HG03439 (cell line): ENCODE measurements around the gene MYRF.

ENCODE experiments used
- ATAC-seq: cut with Tn5 transposase; IDR thresholded peaks from one replicate; pipeline ENCODE4 v1.9.1; 2021; ENCODE audit warnings: mild to moderate bottlenecking, moderate library complexity; ENCODE audit not compliant: unreplicated experiment

The MYRF gene

DNA sequence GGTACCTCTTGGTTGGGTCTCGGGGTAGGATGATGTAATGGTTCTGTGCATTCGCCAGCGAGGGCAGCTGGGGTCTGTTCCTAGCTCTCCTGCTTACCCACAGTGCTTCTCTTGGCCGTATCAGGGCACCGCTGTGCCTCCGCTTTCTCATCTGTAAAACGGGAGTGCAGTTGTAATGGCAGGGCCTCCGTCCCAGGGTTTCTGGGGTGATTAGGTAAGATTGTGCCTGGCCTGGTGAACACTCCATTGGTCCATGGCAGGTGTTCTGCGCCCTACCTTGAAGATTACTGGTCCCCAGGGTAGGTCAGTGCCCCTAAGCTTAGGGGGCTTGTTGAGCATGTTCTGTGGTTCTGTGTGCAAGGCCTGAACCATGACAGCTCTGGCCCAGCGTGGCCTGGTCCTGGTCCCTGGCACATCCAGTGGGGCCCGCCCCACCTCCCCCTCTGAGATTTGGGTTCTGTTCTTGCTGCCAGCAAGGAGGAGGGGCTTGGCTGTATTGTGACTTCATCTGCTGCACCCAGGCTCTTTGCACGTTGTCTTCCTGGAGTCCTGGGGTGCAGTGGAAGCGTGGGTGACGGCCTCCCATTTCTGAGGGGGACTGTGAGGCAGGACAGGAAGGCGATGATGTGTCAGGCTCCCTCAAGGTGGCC, 4.9 kb downstream of the MYRF start:
- ATAC-seq, result no peak

DNA sequence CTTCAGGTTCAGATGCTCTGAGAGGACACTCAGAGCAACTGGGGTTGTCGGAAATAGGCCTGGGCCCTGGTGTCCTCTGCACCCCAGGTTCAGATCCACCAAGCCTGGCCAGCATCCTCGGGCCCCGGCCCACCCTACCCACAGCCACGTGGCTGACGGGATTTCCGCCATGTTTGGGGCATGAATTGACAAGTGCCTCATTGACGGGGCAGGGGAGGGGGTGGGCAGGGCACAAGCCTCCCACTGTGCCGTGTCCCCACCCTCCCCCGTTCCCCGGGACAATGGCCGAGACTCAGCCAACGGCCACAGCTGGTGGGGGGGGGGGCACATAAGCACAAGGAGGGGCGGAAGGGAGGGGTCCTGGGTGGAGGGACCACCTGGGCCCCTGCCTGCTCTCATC, 8.5 kb downstream of the MYRF start:
- no peak for ATAC-seq

DNA sequence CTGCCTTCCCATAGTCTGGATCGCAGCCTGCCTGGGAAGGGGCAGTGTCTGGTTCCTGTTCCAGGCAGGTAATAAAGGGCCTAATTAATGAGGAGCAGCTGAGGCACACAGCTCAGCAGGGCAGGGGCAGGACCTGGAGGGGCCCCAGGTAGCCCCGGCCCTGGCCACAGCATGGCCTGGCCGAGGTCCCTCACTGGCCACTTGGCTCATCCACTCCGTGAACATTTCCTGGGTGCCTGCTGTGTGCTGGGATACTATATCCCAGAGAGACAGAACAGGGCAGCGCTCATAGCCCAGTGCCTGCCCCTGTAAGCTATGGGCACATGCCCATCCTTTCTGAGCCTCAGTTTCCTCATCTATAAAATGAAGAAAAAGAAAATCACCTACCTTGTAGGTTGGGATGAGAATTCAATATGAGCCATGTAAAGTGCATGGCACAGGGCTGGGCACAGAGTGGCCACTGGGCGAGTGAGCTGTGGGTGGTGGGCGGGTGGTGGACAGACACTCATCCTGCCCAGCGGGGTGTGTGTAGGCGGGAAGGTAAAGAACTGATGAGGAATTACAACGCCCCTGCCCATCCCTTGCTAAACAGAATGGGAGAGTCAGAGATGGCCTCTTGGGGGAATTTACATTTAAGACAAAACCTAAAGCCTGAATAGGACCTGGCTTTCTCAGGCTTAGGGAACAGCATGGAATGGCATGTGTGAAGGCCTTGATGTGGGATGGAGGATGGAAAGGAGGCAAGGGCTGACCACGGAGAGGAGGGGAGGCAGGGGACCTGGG, 9.2 kb downstream of the MYRF start:
- no peak for ATAC-seq

DNA sequence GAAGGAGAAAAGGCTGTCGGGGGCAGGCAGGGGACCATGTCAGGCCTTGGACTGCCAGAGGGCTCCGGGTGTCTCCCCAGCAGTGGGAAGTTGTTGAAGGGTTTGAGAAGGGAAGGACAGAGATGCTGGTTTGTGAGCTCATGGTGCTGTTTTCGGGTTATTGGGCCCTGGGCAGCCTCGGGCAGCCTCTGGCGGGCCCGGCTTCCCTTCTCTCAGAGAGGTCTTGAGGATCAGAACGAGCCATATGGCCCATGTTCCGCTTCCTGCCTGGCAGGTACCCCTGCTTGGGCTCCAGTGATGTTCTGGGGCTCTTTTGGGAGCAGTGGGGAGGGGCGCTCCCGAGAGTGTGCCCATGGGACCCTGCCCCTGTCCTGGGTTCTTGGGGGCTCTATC, 9.8 kb downstream of the MYRF start:
- ATAC-seq, result no peak

DNA sequence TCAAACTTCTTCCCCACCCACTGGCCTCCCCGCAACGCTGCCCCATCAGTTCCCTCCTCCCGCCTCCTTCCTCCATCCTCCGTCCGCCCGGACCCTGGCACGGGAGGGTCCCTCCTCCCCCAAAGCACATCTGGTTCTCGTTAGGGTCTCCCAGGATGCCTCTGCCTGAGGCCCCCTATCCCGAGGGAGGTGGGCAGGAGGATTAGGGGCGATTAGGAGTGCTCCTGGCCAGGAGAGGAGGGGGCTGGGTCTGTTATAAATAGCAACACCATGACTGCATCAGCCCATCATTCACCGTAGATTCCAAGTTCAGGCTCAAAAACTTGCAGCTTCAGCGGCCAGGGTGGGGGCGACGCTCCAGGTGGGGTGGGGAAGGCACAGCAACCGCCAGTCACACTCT, 10.4 kb downstream of the MYRF start:
- no peak for ATAC-seq

DNA sequence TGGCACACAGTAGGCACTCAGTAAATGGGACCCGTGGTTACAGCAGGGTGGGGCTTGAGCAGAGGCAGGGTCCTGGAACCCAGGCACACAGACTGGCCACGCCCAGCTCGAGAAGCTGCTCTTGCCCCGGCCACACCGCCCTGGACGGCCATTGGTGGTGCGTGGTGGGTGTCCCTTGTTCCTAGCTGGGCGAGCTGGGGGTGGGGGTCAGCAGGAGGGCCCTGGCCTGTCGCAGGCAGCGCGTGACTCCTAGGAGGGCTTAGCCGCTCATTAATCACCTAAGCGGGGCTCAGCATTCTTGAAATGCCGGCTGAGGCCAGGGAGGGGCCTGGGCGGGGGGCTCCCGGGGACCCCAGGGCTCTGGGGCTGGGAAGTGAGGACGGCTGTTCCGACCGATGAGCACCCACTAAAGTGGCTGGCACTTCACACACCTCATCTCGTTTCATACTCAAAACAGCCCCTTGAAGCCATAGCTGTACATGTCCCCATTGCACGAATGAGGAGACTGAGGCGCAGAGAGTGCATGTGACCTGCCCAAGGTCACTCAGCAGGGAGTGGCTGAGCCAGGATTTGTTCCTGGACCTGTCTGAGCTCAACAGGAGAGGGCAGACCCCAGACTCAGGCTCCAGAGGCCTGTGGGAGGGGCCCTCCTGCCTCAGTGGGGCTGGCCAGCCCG, 11.6 kb downstream of the MYRF start:
- no peak for ATAC-seq

DNA sequence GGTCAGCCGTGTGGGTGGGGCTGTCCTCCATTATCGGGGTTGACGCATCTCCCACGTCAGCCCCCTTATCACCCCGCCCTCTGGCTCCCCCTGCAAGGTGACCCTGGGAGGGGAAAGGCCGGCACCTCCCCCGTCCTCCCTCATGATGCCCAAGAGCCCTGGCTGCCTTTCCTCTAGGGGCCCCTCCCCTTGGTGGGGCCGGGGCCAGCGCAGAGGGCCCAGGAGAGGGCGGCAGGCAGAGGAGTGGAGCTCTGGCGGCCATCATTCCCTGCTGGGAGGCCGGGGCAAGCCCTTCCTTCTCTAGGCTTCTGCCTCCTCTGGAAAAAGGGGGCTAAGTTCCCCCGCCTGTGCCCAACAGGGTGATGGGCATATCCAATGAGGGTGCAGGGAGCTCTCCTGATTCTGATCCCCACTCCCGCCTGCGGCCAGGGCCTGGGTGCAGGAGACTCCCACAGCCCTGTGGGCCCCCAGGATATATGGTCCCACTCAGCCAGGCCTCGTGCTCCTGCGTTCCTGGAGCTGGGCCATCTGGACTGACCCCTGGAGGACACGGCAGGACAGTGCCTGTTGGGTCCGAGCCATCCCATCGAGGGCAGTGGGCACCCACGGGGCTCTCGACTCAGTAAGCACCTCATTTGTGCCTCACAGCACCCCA, 12.3 kb downstream of the MYRF start:
- no peak for ATAC-seq

DNA sequence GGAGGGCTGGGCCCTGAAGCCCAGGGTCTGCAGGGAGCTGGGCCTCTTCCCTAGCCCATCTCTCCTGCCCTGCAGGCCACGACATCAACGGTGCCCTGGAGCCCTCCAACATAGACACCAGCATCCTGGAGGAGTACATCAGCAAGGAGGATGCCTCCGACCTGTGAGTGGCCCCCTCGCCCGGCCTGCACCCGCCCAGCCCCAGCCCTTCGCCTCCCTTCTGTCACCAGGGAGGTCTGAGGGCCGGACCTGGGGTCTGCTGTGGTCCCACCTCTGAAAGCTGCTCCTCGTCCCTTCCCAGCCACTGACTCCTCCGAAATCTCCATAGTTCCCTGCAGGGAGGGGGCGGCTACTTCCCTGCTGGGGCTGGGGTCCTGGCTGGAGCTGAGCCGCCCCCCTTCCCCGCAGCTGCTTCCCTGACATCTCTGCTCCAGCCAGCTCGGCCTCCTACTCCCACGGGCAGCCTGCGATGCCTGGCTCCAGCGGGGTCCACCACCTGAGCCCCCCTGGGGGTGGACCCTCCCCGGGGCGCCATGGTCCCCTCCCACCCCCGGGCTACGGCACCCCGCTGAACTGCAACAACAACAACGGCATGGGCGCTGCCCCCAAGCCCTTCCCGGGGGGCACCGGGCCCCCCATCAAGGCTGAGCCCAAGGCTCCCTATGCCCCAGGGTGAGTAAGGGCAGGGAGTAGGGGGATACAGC, 13.3 kb downstream of the MYRF start:
- no peak for ATAC-seq

DNA sequence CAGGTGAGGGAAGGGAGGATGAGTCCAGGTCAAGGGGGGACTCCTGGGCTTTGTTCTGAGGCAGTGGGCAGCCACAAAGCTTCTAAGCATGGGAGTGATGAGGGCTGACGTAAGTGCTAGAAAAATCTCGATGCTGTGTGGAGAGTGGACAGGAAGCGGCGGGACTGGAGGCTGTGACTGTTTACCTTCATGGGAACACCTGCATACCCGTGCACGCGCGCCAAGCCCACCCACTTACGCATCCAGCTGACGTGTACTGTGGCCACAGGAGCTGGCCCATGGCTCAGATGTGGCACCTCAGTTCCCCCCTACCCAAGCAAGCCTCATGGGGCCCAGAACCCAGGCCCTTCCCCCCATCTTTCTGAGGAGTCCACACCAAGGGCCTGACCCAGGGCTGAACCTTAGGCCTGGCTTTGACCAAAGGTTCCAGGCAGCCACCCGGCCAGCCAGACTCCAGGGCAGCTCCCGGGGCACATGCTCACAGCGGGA, 14.0 kb downstream of the MYRF start:
- no peak for ATAC-seq

DNA sequence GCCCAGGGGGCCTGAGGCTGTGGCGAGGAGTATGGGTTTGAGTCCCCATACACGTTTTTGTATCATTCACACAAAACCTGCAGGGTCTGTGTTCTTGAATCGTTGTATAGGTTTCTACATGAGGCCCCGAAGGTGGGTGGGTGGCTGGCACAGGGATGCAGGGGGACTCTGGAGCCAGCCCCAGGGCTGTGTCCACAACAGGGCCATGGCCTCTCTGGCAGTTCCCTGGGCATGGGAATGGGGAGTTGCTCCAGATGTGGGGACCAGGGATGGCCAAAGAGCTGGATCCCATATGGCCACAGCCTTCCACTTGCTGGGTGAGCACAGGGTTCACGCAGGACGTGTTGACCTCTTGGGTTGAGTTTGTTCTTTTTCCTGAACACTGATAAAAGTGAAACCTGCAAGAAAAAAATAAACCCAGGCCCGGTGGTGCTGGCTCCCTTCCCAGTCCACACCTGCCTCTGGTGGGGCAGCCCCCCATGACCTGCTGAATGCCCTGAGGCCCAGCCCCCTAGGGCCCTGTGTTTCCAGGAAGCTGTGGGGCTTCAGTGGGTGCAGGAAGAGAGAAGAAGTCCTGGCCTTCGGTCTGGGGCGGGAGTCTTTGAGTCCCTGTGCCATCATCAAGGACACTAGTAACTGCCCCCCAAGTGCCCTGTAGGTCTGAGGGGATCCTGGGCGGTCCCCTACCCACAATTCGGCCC, 16.1 kb downstream of the MYRF start:
- no peak for ATAC-seq

DNA sequence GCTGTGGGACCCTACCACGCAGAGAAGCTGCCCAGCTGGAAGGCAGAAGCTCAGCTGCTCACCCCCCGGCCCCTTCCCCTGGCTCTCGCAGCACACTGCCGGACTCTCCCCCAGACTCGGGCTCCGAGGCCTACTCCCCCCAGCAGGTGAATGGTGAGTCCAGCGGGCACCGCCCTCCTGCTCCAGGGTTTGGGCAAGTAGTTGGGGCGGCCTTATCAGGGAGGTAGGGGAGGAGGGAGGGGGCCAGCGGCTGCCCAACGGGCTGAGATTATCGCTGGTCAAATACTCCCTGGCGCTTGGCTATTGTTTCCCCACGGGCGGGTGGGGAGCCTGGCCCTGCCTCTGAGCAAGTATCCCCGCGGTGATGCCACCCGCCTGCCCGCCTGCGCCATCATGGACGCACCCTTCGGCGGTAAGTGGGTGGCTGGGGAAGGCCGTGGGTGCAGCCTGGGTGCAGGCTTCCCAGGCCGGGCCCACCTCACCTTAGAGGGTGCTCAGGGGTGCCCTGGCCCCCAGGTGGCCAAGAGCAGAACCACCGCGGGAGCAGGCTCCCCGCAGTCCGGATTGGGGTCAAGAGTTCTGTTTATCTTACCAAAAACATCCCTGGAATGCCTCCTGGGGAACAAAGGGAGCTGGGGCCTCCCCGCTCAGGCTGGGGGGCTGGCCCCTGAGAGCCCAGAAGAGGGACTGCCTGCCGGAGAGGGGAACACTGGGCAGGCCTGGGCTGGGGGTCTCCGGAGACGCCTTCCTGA, 16.9 kb downstream of the MYRF start:
- ATAC-seq, result no peak

DNA sequence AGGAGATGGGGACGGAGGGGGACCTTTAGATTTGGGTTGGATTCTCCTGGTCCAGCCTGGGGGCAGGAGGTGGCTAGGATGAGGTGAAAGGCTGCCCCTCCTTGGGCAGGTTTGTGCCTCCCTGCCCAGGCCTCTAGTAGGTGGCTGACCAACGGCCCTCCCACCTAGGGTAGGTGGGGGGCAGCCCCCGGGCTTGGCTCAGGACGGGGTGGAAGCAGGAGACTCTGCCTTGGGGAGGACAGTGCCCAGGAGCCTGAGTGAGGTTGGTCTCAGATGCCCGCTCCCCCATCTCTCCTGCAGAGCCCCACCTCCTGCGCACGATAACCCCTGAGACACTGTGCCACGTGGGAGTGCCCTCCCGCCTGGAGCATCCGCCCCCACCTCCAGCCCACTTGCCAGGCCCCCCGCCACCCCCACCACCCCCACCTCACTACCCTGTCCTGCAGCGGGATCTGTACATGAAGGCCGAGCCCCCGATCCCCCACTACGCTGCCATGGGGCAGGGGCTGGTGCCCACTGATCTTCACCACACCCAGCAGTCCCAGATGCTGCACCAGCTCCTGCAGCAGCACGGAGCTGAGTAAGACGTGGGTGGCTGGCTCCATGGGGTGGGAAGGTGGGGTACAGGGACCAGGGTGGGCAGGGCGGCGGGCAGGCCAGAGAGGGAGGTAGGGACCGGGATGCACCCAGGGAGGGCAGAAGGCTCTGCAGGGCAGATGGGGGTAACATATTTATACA, 17.7 kb downstream of the MYRF start:
- no peak for ATAC-seq

DNA sequence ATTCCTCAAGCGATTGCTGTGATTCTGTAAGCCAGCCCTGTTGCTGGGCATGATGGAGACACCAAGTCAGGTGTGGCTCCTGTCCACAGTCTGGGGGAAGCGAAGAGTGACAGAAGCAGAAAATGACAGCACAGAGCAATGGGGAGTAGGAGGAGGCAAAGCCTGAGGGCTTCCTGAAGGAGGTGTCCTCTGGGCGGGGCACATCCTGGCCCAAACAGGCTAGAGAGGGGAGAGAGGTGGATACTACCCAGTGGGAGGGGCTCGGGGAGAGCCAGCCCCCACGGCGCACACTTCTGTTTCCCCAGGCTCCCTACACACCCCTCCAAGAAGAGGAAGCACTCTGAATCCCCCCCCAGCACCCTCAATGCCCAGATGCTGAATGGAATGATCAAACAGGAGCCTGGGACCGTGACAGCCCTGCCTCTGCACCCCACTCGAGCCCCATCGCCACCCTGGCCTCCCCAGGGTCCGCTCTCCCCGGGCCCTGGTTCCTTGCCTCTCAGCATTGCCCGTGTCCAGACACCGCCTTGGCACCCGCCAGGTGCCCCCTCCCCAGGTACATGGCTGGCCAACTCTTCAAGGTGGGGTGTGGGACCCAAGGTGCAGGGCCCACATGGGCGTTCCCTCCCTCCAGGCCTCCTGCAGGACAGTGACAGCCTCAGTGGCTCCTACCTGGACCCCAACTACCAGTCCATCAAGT, 18.9 kb downstream of the MYRF start:
- ATAC-seq, result no peak

DNA sequence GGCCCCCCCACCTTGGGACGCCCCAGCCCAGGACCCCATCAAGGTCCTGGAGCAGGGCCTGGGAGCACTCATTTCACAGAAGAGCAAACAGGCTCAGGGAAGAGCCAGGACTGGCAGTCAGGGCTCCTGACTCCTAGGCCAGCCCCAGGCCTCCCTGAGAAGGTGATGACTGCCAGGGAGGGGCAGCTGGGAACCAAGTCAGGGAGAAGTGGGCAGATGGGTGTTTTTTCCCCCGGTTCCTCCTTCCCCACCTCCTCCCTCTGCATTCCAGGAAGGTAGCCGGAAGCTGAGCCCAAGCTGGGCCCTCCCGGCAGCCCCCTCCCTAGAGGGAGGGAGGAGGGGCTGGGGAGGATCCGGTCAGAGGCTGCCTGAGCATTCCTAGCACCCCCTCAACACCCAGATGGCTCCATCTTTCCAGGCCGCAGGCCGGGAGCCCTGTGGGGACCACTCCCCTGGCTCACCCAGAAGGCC, 19.6 kb downstream of the MYRF start:
- no peak for ATAC-seq

DNA sequence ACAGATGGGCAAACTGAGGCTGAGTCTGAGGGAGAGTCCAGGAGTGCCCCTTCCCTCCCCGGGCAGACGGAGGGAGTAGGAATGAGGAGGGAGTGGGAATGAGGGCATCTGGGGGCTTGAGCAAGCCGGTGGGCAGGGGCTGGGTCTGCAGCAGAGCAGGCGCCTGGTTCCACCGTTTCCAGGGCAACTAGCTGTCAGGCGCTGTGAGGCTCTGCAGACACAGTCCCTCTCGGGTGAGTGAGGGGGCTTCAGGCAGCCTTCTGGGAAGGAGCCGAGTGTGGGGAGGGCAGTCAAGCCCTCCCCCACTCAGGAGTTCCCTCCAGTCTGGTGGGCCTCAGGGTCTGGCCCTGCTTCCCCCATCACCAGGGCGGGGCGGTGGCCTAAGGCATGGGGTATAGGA, 20.9 kb downstream of the MYRF start:
- ATAC-seq, result no peak

DNA sequence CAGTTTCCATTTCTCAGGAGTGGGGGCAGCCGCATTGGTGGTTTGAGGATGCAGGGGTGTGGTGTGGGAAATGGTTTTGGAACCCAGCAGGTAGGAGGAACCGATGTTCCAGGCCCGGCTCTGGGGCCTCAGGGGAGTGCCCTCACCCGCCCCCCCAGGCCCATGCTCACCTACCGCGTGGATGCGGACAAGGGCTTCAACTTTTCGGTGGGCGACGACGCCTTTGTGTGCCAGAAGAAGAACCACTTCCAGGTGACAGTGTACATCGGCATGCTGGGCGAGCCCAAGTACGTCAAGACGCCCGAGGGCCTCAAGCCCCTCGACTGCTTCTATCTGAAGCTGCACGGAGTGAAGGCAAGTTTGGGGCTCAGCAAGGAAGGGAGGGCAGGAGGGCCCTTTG, 21.4 kb downstream of the MYRF start:
- ATAC-seq, result no peak

DNA sequence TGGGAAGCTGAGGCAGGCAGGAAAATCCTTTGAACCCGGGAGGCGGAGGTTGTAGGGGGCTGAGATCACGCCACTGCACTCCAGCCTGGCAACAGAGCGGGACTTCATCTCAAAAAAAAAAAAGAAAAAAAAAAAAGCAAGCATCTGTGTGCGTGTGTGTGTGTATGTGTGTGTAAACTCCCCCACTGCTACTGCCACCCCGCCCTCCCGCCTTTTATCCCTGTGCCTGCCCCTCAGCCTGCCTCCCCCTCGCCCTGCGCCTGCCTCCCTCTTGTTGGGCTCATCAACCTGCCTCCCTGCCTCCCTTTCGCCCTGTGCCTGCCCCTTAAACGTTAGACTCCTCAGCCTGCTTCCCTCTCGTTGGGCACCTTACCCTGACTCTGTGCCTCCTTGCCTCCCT, 22.0 kb downstream of the MYRF start:
- ATAC-seq, result no peak

DNA sequence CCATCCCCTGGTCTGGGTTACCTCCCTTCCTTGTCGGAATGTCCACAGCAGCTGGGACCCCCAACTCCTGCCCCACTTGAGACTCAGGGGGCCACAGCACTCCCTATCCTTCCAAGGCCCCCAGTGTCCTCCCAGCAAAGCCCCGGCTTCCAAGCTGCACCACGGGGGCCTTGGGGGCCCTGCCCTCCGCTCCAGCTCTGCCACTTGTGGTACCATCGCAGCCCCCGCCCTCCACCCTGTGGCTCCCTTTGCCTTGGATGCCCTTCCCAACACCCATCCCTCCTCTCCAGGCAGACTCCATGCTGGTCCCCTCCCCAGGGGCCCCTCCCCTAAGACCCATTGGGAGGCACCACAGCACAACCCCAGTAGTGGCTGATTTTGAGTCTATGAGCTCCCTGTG, 22.7 kb downstream of the MYRF start:
- no peak for ATAC-seq
